B cell (primary cell): Measurements from ENCODE around the gene NABP1. TPM values are rescaled to one million over a fixed set of nuclear protein-coding genes. Genes with fewer than 3 reads are reported as not detected.
"Not testable (repeated sequence)": the region's sequence is repeated elsewhere in the genome, so short reads cannot be mapped to it uniquely, and the experiment has no call there.

Experiments used
- ATAC-seq: fragments of 200-7000 bp; cut with Tn5 transposase; one replicate; pipeline ENCODE4 v1.10.0; 2021; ENCODE audit warnings: low read depth, mild to moderate bottlenecking, moderate number of reproducible peaks, moderate library complexity
- CTCF ChIA-PET: fragments of 350-600 bp; sonication (Branson Sonifier 250); formaldehyde crosslinking; loops from one replicate; lab custom pipeline; 2021; ENCODE audit warnings: antibody characterized with exemption, inconsistent platforms; lab: Charles Lee
- POLR2A ChIA-PET: fragments of 350-600 bp; sonication (Branson Sonifier 250); formaldehyde crosslinking; loops from one replicate; lab custom pipeline; 2021; ENCODE audit warnings: antibody characterized with exemption; lab: Charles Lee
- DNase-seq: peaks from one replicate; pipeline ENCODE4 v3.0.0; 2013
- H2AFZ ChIP-seq: 2 replicates; pipeline ENCODE4 v1.6.1; 2012; ENCODE audit warnings: mild to moderate bottlenecking, low read depth, low read length; ENCODE audit not compliant: insufficient read depth, poor library complexity, severe bottlenecking
- H3K27ac ChIP-seq, 2 donors: 1 replicate in 1 of 2; 2 replicates in 1 of 2; pipeline ENCODE4 v1.5.1; 2012 to 2013; ENCODE audit warnings: low read length in 2 of 2, mild to moderate bottlenecking in 2 of 2, moderate library complexity in 1 of 2
- H3K27me3 ChIP-seq, 4 experiments: fragments of 200-600 bp in 1 of 4; sonication (generic) in 1 of 4; replicated peaks in 1 of 4; 1 replicate in 2 of 4; 2 replicates in 2 of 4; pipeline versions ENCODE4 v1.6.1 to v1.7.0; 2013 to 2016; ENCODE audit warnings: low read length in 3 of 4, mild to moderate bottlenecking in 2 of 4, mixed read lengths in 1 of 4, moderate library complexity in 1 of 4; ENCODE audit not compliant: insufficient read depth in 4 of 4, control insufficient read depth in 3 of 4; ENCODE audit errors: control extremely low read depth in 1 of 4
- H3K36me3 ChIP-seq, 2 experiments: replicated peaks in 1 of 2; 1 replicate in 1 of 2; 2 replicates in 1 of 2; pipeline versions ENCODE4 v1.6.1 to v1.7.1; 2013; ENCODE audit warnings: low read length in 1 of 2; ENCODE audit not compliant: insufficient read depth in 2 of 2, control insufficient read depth in 1 of 2; ENCODE audit errors: control extremely low read depth in 1 of 2, extremely low read depth in 1 of 2
- H3K4me1 ChIP-seq, 2 donors: fragments of 200-600 bp in 1 of 2; sonication (generic) in 1 of 2; 1 replicate in 1 of 2; 2 replicates in 1 of 2; pipeline versions ENCODE4 v1.5.1 to v1.6.1; 2013 to 2017; ENCODE audit warnings: low read length in 2 of 2; ENCODE audit not compliant: control insufficient read depth in 2 of 2, insufficient read depth in 2 of 2
- H3K4me2 ChIP-seq: replicated peaks from 2 replicates; pipeline ENCODE3; 2012; ENCODE audit warnings: mild to moderate bottlenecking, low read depth, low read length; ENCODE audit not compliant: poor library complexity, severe bottlenecking
- H3K4me3 ChIP-seq, 5 experiments: fragments of 200-600 bp in 1 of 5; sonication (generic) in 1 of 5; 1 replicate in 3 of 5; 2 replicates in 2 of 5; pipeline versions ENCODE4 v1.5.1 to v1.7.0; 2011 to 2016; ENCODE audit warnings: low read length in 4 of 5, mild to moderate bottlenecking in 4 of 5, low read depth in 2 of 5, control low read depth in 1 of 5, moderate library complexity in 1 of 5; ENCODE audit not compliant: insufficient read depth in 1 of 5; ENCODE audit errors: control extremely low read depth in 1 of 5, extremely low read depth in 1 of 5
- H3K79me2 ChIP-seq: fragments of 200-600 bp; sonication (generic); one replicate; pipeline ENCODE4 v1.6.0; 2016; ENCODE audit warnings: low read length; ENCODE audit not compliant: control insufficient read depth, insufficient read depth
- H3K9ac ChIP-seq: fragments of 200-600 bp; sonication (generic); 2 replicates; pipeline ENCODE4 v1.6.1; 2017; ENCODE audit warnings: mild to moderate bottlenecking, low read length, moderate library complexity
- H3K9me3 ChIP-seq, 3 donors: one replicate each; pipeline versions ENCODE4 v1.6.1 to v1.7.1; 2013; ENCODE audit warnings: low read length in 2 of 3; ENCODE audit not compliant: control insufficient read depth in 2 of 3, insufficient read depth in 1 of 3; ENCODE audit errors: control extremely low read depth in 1 of 3
- H4K20me1 ChIP-seq: 2 replicates; pipeline ENCODE4 v1.6.0; 2012; ENCODE audit warnings: mild to moderate bottlenecking, low read length; ENCODE audit not compliant: insufficient read depth, control insufficient read depth, poor library complexity, severe bottlenecking
- H3K27ac Mint-ChIP-seq: one replicate; pipeline ENCODE4 v1.8.0; 2021; ENCODE audit warnings: mixed read lengths
- H3K27me3 Mint-ChIP-seq: one replicate; pipeline ENCODE4 v1.8.0; 2021; ENCODE audit warnings: mixed read lengths
- H3K4me1 Mint-ChIP-seq: one replicate; pipeline ENCODE4 v1.8.0; 2021; ENCODE audit warnings: mixed read lengths
- H3K4me3 Mint-ChIP-seq: one replicate; pipeline ENCODE4 v1.8.0; 2021; ENCODE audit warnings: mixed read lengths
- H3K9me3 Mint-ChIP-seq: one replicate; pipeline ENCODE4 v1.8.0; 2022; ENCODE audit warnings: mixed read lengths; ENCODE audit not compliant: insufficient read depth
- EZH2 ChIP-seq: IDR thresholded peaks from 2 replicates; pipeline ENCODE4 v1.6.1; 2012; ENCODE audit warnings: borderline replicate concordance, low read depth, mild to moderate bottlenecking, moderate library complexity, low read length; ENCODE audit not compliant: insufficient read depth, poor library complexity, severe bottlenecking
- WGBS: methylation state at CpG from one replicate; pipeline ENCODE4 v1.1.5; 2013; ENCODE audit warnings: missing lambda C conversion rate; ENCODE audit not compliant: insufficient coverage; 5-methylcytosine and 5-hydroxymethylcytosine counted together
- intact Hi-C: fragments of 100-400 bp; cut with micrococcal nuclease; formaldehyde crosslinking; loops from one replicate; pipeline ENCODE4 v1.10.0; 2022
- polyA plus RNA-seq: library from polyadenylated mRNA; depleted of rRNA; stranded (reverse); fragments of >200 nt; gene quantifications from 2 replicates; pipeline ENCODE4 v1.2.3, GENCODE V29; 2012
- total RNA-seq, 2 donors: library from RNA; stranded (reverse); fragments of 120-200 nt in 1 of 2; gene quantifications; 1 replicate in 1 of 2; 2 replicates in 1 of 2; pipeline versions ENCODE4 v1.2.3 to v1.2.4, GENCODE V29; 2013 to 2022

Gene NABP1
- total and polyA plus RNA-seq, 2 donors (not counting 1 experiment from before 2014, with no cell fraction given): 7.2 to 56.4 TPM

DNA sequence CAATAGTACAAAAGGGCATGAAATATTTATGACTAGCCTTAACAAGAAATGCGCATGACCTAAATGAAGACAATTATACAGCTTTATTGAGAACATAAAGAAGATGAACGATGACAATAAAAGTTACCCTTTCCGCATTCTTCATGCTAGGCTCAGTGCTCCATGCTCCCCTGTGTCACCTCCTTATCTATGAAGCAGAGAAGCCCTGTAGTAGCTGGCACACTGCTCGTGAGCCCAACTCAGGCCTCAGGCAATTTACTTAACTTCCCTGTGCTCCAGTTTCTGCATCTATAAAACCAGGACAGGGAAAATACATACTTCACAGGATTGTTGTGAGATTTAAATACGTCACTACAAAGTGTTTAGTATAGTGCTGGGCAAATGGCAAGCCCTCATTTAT lies 34.5 kb upstream of the NABP1 start:
- H3K4me2 ChIP-seq: no peak overlapping the region
- no peaks in the 10 kb centered on the region for H4K20me1 ChIP-seq
- intact Hi-C loops: no loop called here
- Mint-ChIP-seq H3K9me3 (no peaks in the 10 kb centered on the region), H3K4me3 (no peak overlapping the region), H3K27me3 (no peaks in the 10 kb centered on the region), H3K27ac (no peak overlapping the region), H3K4me1 (peaks cover 4% of the 10 kb centered on the region)
- no peak for TF ChIP-seq EZH2
- 93% methylated on average over 2 of the region's 5 CpGs for WGBS
- H3K9ac ChIP-seq: no peak overlapping the region
- no peaks in the 10 kb centered on the region for H3K79me2 ChIP-seq
- DNase-seq (no peak), ATAC-seq (no peak)
- H3K27me3 ChIP-seq: no peaks in the 10 kb centered on the region
- no peaks in the 10 kb centered on the region for H3K36me3 ChIP-seq
- ChIA-PET CTCF (interaction anchor here (0.7 kb wide), 1 partner anchor 85 kb away, joined by 3 read pairs; no protein-coding TSS in a partner anchor), POLR2A (no interaction called here)
- H3K4me3 ChIP-seq: no peak overlapping the region
- peaks cover 0 to 3% (median 0%) of the 10 kb centered on the region in 3 donors for H3K9me3 ChIP-seq
- H3K4me1 ChIP-seq: peaks cover 3% of the 10 kb centered on the region in 2 donors
- H3K27ac ChIP-seq: no peak overlapping the region
- no peak overlapping the region for H2AFZ ChIP-seq

DNA sequence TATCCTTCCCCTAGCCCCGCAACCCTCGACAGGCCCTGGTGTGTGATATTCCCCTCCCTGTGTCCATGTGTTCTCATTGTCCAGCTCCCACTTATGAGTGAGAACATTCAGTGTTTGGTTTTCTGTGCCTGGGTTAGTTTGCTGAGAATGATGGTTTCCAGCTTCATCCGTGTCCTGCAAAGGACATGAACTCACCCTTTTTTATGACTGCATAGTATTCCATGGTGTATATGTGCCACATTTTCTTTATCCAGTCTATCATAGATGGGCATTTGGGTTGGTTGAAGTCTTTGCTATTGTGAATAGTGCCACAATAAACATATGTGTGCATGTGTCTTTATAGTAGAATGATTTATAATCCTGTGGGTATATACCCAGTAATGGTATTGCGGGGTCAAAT lies 33.3 kb upstream of the NABP1 start:
- H3K9me3 Mint-ChIP-seq, H4K20me1 ChIP-seq, H3K27me3 Mint-ChIP-seq, CTCF ChIA-PET, H3K4me1 ChIP-seq, H3K9ac ChIP-seq, H3K4me2 ChIP-seq, H3K79me2 ChIP-seq, intact Hi-C loops, H3K27ac Mint-ChIP-seq, H2AFZ ChIP-seq, POLR2A ChIA-PET, H3K4me3 ChIP-seq, H3K4me3 Mint-ChIP-seq, H3K27ac ChIP-seq, H3K27me3 ChIP-seq, H3K9me3 ChIP-seq, ATAC-seq, DNase-seq, H3K4me1 Mint-ChIP-seq, H3K36me3 ChIP-seq: not testable (repeated sequence)
- WGBS: 100% methylated on average over 1 of the region's 4 CpGs
